ENCODE measurements around the gene MAP1LC3B2. TPM values are rescaled to one million over a fixed set of nuclear protein-coding genes. Genes with fewer than 3 reads are reported as not detected.
A peak's percentile ranks its signal among the peaks of the same experiment; 100 is the strongest.

MAP1LC3B2 gene
- total and polyA plus RNA-seq, 2 of the 13 experiments (the other 11 are each of a cell fraction or from before 2014, with no cell fraction given) = 0.60 to 2.2 TPM

DNA sequence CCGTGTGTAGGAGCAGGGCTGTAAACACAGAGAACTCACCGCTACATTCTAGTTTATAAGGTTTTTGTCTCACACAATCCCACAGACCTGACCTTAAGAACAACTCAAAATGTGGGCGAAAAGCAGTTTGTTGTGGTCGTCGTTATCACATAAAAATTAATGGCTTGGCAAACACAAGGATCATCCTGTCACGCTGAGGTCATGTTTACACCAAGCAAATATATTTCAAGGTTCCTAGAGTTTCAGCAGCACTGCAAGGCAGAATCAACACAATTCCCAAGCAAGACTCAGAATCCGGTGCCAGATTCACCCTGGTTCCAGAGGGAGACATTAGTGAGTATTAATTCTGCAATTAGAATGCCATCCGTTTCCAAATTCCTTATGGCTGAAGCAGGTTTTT is 30.1 kb upstream of the MAP1LC3B2 start (continued):
- TF ChIP-seq GRHL1 (CRISPR knock-in tag; conservative IDR thresholded peaks at IDR 0.05) = no peak
- TF ChIP-seq, protein P1, sequence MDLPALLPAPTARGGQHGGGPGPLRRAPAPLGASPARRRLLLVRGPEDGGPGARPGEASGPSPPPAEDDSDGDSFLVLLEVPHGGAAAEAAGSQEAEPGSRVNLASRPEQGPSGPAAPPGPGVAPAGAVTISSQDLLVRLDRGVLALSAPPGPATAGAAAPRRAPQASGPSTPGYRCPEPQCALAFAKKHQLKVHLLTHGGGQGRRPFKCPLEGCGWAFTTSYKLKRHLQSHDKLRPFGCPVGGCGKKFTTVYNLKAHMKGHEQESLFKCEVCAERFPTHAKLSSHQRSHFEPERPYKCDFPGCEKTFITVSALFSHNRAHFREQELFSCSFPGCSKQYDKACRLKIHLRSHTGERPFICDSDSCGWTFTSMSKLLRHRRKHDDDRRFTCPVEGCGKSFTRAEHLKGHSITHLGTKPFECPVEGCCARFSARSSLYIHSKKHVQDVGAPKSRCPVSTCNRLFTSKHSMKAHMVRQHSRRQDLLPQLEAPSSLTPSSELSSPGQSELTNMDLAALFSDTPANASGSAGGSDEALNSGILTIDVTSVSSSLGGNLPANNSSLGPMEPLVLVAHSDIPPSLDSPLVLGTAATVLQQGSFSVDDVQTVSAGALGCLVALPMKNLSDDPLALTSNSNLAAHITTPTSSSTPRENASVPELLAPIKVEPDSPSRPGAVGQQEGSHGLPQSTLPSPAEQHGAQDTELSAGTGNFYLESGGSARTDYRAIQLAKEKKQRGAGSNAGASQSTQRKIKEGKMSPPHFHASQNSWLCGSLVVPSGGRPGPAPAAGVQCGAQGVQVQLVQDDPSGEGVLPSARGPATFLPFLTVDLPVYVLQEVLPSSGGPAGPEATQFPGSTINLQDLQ (CRISPR knock-in tag; IDR thresholded peaks at IDR 0.05) = no peak
- TF ChIP-seq TRIM22 (IDR thresholded peaks at IDR 0.05) = no peak
- TF ChIP-seq, protein P2, sequence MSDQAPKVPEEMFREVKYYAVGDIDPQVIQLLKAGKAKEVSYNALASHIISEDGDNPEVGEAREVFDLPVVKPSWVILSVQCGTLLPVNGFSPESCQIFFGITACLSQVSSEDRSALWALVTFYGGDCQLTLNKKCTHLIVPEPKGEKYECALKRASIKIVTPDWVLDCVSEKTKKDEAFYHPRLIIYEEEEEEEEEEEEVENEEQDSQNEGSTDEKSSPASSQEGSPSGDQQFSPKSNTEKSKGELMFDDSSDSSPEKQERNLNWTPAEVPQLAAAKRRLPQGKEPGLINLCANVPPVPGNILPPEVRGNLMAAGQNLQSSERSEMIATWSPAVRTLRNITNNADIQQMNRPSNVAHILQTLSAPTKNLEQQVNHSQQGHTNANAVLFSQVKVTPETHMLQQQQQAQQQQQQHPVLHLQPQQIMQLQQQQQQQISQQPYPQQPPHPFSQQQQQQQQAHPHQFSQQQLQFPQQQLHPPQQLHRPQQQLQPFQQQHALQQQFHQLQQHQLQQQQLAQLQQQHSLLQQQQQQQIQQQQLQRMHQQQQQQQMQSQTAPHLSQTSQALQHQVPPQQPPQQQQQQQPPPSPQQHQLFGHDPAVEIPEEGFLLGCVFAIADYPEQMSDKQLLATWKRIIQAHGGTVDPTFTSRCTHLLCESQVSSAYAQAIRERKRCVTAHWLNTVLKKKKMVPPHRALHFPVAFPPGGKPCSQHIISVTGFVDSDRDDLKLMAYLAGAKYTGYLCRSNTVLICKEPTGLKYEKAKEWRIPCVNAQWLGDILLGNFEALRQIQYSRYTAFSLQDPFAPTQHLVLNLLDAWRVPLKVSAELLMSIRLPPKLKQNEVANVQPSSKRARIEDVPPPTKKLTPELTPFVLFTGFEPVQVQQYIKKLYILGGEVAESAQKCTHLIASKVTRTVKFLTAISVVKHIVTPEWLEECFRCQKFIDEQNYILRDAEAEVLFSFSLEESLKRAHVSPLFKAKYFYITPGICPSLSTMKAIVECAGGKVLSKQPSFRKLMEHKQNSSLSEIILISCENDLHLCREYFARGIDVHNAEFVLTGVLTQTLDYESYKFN (CRISPR knock-in tag; conservative IDR thresholded peaks at IDR 0.05) = peak; percentile 58; the same call in 1 of the 2 replicates
- no peak for TF ChIP-seq ZNF800 (CRISPR knock-in tag; IDR thresholded peaks at IDR 0.05)
- 0 out of 2 replicates have a peak, but pooled peaks have one; percentile 40 for TF ChIP-seq HOXD1 (CRISPR knock-in tag; IDR thresholded peaks at IDR 0.05)
- no peak for TF ChIP-seq RFX3 (CRISPR knock-in tag; IDR thresholded peaks at IDR 0.05)
- TF ChIP-seq SAFB2 (CRISPR knock-in tag; IDR thresholded peaks at IDR 0.05; ENCODE audit: borderline replicate concordance, low read depth) = no peak
- TF ChIP-seq ZNF431 (CRISPR knock-in tag; IDR thresholded peaks at IDR 0.05; ENCODE audit: borderline replicate concordance, low read depth) = no peak
- TF ChIP-seq CEBPZ (IDR thresholded peaks at IDR 0.05; ENCODE audit: low read length) = no peak
- TF ChIP-seq ZNF160 (CRISPR knock-in tag; IDR thresholded peaks at IDR 0.05) = no peak
- TF ChIP-seq DMAP1 (CRISPR knock-in tag; IDR thresholded peaks at IDR 0.05) = no peak
- no peak for TF ChIP-seq ZBTB38 (CRISPR knock-in tag; IDR thresholded peaks at IDR 0.05)
